ENCODE results near the gene CREB3L2.
"Not testable (repeated sequence)": the region's sequence is repeated elsewhere in the genome, so short reads cannot be mapped to it uniquely, and the experiment has no call there.

The CREB3L2 gene

GRCh38 chr7:137831555-137831954 is 170.3 kb downstream of the CREB3L2 start:
- DNase-seq: not testable (repeated sequence)

- no peak for DNase-seq
These were observed 172.4 kb downstream of the CREB3L2 start for GRCh38 chr7:137829337-137829992.

GRCh38 chr7:137828456-137828855 is 173.4 kb downstream of the CREB3L2 start:
- no peak for DNase-seq

GRCh38 chr7:137825489-137825888 is 176.4 kb downstream of the CREB3L2 start:
- no peak for DNase-seq

Measured in stimulated activated CD4-positive, alpha-beta T cell treated with anti-CD3 and anti-CD28 coated beads, Interleukin-4, amount 100 ng/mL, for 4 hours (primary cell).